ENCODE results near the gene TTLL8.

The TTLL8 gene

DNA sequence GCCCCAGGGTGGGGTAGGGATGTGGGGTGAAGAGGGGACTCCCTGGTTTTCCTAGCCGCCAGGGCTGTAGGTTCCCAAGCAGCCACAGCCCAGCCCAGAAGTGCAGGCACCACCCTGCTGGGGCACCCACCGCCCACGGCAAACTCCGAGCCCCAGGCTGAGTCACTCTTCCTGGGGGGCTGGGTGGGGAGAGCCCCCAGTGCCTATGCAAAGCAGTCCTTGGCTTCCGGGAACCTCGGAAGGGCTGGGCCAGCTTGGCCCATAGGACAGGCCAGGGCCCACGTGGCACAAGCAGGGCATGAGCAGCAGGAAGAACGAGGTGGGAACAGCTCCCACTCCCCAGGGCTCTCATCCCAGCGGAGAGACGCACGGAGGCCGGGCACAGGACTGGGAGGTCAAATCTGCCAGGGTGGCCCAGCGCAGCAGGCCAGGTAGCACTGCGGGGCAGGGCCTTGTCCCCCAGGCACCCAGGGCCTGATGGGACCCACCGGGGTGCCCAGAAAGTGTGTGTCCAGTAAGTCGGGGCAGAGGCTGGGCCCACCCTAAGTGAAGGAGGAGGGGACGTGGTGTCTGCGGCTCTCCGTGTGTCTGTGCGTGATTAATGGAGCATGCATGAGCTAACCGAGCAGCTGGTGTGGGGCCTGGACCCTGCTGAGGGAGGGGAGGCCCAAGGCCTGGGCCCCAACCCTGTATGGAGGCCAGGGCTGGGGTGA is 41.0 kb downstream of the TTLL8 start:
- DNase-seq: peak; percentile 91

- no peak for DNase-seq
Measured at GRCh38 chr22:50016308-50016987, 41.6 kb downstream of the TTLL8 start.

GRCh38 chr22:50015451-50016307 is 42.4 kb downstream of the TTLL8 start:
- no peak for DNase-seq

- peak; percentile 64 for DNase-seq
Measured at GRCh38 chr22:50014655-50015401, 43.3 kb downstream of the TTLL8 start.

- DNase-seq: no peak
Measured at GRCh38 chr22:50014053-50014501, 44.0 kb downstream of the TTLL8 start.

DNA sequence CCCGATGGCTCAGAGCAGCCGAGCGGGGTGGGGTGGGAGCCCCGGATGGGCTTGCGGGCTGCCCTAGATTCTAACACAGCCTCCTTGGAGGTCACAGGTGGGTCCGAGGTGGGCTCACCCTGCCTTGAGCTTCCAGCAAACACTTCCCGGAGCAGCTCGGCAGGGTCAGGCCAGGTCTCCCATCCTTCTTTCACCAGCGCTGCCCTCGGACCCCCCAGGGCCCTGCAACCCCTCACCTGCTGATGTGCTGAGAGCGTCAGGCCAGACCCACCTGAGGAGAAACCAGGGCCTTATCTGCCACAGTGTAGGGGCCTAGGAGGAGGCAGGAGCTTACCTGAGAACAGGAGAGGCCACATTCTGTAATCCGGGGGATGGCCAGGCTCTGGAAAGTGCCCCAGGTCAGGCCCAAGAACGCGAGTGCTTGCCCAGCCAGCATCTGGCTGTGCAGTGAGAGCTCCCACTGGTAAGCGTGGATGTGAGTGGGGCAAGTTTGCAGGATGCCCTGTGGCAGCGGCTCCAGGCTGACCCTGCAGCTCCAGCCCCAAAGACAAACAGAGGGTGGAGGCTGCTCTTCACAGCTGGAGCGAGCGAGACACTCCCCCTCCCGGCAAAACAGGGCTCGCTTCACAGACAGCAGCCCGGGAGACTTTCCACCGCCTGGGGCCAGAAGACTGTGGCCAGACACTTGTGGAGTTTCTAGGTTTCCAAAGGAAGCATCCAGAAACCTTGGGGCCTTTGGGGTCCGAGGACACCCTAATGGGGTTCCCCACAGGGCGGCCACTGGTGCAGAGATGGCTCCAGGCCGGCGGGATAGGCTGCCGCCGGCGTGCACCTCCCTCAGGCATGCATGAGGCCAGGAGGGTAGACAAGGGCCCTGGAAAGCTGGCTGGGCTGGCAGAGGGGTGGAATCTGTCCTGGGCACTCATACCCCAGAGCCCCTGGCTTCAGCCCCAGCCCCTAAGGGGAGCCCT is 45.6 kb downstream of the TTLL8 start, which contains the start of gene IL17REL:
TSS of gene IL17REL (minus strand) at position 555 of the 971 bp plus-strand sequence. CDS start at position 436, 119 bp downstream.
- no peak for DNase-seq

DNA sequence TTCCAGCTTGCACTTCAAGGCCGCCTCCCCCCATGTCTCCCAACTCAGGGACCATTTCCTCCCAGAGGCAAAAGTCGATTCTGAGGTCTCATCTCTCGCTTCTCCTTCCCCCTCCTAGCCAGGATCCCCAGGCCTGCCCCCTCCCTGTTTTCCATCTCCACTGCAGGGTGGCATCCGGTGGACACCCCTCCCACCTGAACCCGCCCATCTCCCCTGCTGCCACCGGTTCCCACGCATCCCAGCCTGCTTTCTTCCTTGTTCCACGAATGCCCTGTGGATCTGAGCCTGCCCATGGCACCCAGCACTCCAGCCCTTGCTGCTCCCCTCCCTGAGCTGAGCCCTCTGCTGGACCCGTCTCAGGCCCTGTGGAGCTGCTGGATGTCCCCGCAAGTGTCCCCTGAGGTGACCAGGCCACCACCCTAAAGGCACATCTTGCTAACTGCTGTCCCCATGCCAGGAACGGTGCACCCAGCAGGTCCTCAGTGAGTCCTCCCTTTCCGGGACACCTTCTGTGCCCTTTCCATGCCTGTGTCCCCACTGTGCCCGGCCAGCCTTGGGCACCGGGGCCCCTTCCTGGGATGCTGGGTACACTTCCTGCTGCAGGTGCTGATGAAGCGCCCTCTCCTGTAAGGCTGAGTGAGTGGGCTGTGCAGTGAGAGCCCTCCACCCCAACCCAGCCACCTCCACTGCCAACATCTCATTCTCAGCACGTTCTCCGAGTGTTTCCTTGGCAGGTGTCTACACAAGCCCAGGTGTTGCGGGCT is 46.5 kb downstream of the TTLL8 start:
- peak; percentile 66 for DNase-seq

DNA sequence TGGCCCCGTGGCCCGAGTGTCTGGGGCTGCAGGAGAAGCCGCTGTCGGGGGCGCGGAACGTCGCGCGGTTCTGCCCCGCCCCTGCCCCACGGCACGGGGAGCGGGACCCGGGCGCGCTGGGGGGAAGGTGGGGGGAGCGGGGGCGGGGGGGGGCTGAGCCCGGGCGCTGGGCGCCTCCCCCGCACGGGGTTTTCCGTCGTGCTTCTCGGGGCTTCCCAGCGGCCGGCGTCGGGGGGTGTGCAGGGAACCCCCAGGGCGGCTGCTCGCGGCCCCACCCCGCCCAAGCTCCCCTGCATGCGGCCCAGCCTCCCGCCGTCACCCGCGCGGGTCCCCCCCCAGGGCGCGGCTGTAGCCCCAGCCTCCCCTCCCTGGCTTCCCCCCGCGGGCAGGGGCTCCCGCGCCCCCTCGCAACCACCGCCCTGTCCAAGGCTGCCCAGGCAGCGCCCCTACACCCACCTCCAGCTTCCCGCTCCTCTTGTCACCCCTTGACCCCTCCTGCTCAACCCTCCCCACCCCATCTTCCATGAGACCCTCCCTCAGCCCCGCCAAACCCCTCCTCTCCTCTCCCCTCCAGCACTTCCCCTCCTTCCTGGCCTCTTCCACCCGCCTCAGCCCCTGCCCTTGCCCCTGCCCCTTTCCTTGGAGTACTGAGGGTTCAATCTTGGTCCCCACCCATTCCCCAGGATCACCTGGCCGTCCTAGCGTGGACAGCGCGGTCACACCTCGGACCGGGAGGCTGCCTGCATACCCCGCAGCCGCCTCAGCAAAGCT is 47.2 kb downstream of the TTLL8 start:
- peak; percentile 82 for DNase-seq

GRCh38 chr22:50009765-50010675 is 48.1 kb downstream of the TTLL8 start:
- no peak for DNase-seq

GRCh38 chr22:50009251-50009650 is 48.8 kb downstream of the TTLL8 start:
- DNase-seq: no peak

- no peak for DNase-seq
Measured at GRCh38 chr22:50008151-50009040, 49.7 kb downstream of the TTLL8 start.

DNA sequence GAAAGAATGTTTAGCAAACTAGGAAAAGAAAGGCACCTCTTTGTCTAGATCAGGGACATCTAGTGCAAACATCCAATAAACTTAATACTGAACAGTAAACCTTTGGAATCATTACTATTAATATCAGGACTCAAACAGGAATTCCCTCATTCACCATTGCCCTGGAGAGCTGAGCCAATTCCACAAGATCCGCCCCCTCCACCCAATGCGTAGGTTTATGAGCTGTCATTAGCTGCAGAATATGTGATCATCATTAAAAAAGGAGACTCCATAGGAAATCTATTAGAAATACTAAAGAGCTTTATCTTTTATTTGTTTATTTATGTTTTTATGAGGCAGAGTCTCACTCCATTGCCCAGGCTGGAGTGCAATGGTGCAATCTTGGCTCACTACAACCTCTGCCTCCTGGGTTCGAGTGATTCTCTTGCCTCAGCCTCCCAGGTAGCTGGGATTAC is 51.0 kb downstream of the TTLL8 start:
- DNase-seq: no peak

DNA sequence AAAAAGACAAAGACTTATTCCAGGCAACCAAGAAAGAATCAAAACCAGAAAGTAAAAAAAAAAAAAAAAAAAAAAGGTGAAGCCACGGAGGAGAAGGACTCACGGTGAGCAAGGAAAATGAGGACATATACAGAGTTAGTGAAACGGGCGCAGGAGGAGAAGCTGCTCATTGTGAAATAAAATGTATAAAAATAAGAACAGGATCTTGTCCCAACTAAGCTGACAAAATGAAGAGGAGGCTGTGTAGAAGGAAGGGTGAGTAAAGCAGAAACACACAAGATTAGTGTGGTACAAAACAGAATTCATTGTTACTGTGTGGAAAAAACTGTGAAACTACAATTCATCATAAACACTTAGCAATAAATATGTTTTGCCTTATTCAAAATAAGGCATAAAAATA is 53.2 kb downstream of the TTLL8 start:
- DNase-seq: no peak

DNA sequence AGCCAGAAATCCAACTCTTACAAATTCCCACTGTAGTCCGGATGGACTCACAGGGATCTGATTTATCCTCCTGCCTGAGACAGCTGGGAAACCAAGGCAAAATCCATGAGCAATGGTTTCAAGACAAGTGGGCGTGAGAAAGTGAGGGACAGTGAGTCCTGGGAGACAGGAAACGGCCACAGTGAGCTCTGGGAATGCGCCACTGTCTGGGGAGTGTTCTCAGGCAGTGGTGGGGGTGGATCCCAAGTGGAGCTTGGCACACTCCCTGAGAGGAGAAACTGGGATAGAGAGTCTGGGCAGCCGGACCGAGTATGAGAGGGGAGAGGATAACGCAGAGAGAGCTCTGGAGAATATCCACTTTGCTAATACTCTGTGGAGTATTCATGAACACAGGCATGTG is 55.3 kb downstream of the TTLL8 start:
- DNase-seq: no peak

- DNase-seq: no peak
Measured at GRCh38 chr22:50001388-50002231, 56.5 kb downstream of the TTLL8 start.

DNA sequence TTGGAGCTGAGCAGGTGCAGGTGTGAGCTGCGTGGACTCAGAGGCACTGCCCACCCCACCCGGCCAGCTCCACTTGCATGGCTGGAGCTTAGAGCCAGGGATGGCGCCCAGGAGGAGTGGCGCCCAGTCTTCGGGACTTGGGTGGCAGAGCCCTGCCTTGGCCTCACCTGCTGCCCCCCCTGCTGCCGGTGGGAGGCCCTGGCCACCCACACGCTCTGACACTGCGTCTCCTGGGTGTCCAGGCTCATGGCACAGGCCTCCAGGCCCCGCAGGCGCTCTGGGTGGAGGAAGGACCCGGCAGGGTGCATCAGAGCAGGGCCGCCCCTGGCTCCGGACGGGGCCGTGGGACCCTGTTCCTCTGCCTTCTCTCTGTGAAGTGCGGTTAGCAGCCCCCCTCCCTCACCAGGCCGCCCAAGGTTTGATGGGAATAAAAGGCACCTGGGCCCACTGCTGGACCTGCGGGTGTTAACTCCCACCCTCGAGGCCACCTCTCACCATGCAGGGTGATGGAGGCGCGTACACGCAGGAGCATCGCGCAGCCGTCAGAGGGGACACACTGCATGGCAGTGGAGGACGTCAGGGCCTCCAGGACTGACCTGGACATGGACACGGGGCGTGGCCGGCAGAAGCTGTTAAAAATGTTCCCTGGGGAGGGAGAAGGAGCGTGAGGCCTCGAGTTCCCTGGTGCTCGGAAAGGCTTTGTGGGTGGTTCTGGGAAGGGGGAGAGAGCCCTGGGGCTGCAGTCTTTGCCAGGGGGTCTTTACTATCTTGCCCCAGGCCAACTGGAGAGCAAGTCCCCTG is 57.3 kb downstream of the TTLL8 start:
- DNase-seq: no peak

Measured in activated CD8-positive, alpha-beta memory T cell treated with anti-CD3 and anti-CD28 coated beads for 24 hours (primary cell).